H9 (cell line): ENCODE data around the gene ATRN. TPM values are rescaled to one million over a fixed set of nuclear protein-coding genes. Genes with fewer than 3 reads are reported as not detected.

ENCODE experiments used
- DNase-seq: peaks from one replicate; pipeline ENCODE4 v3.0.0-alpha.2; 2017
- H2AFZ ChIP-seq: one replicate; pipeline ENCODE4 v1.6.1; 2013; ENCODE audit warnings: mild to moderate bottlenecking, low read length, control low read depth, moderate library complexity
- H2AK5ac ChIP-seq: 2 replicates; pipeline ENCODE4 v1.6.1; 2013; ENCODE audit warnings: low read length, control low read depth, mixed read lengths; ENCODE audit not compliant: insufficient read length
- H2BK120ac ChIP-seq: one replicate; pipeline ENCODE4 v1.6.1; 2013; ENCODE audit warnings: low read depth, mild to moderate bottlenecking, low read length, control low read depth, inconsistent platforms; ENCODE audit not compliant: poor library complexity, severe bottlenecking
- H2BK12ac ChIP-seq: 2 replicates; pipeline ENCODE4 v1.6.1; 2013; ENCODE audit warnings: low read length, control low read depth, mixed read lengths, low read depth; ENCODE audit not compliant: insufficient read length
- H2BK15ac ChIP-seq: 2 replicates; pipeline ENCODE4 v1.6.1; 2013; ENCODE audit warnings: low read depth, low read length, control low read depth
- H2BK20ac ChIP-seq: one replicate; pipeline ENCODE4 v1.6.1; 2013; ENCODE audit warnings: low read depth, mild to moderate bottlenecking, low read length, control low read depth, inconsistent platforms; ENCODE audit not compliant: poor library complexity, severe bottlenecking
- H2BK5ac ChIP-seq: 2 replicates; pipeline ENCODE4 v1.6.1; 2013; ENCODE audit warnings: low read length, control low read depth, mixed read lengths; ENCODE audit not compliant: insufficient read length
- H3K14ac ChIP-seq: 2 replicates; pipeline ENCODE4 v1.6.1; 2013; ENCODE audit warnings: low read length, control low read depth; ENCODE audit not compliant: insufficient read depth
- H3K18ac ChIP-seq: 2 replicates; pipeline ENCODE4 v1.6.1; 2013; ENCODE audit warnings: low read depth, mild to moderate bottlenecking, mixed read lengths, low read length, control low read depth; ENCODE audit not compliant: insufficient read length
- H3K23ac ChIP-seq: 2 replicates; pipeline ENCODE4 v1.6.1; 2013; ENCODE audit warnings: low read length, control low read depth, mixed read lengths, low read depth; ENCODE audit not compliant: insufficient read length
- H3K23me2 ChIP-seq: 2 replicates; pipeline ENCODE4 v1.6.1; 2013; ENCODE audit warnings: low read depth, mild to moderate bottlenecking, mixed read lengths, low read length, control low read depth; ENCODE audit not compliant: insufficient read length, poor library complexity, severe bottlenecking
- H3K27ac ChIP-seq: 2 replicates; pipeline ENCODE4 v1.5.1; 2013; ENCODE audit warnings: low read length, control low read depth, mixed read lengths, low read depth; ENCODE audit not compliant: insufficient read length
- H3K27me3 ChIP-seq: 2 replicates; pipeline ENCODE4 v1.6.1; 2013; ENCODE audit warnings: low read length, control low read depth, inconsistent platforms; ENCODE audit not compliant: insufficient read depth
- H3K4ac ChIP-seq: 2 replicates; pipeline ENCODE4 v1.6.1; 2013; ENCODE audit warnings: low read depth, mild to moderate bottlenecking, control low read depth, inconsistent platforms, low read length, moderate library complexity
- H3K4me1 ChIP-seq: 2 replicates; pipeline ENCODE4 v1.6.1; 2013; ENCODE audit warnings: low read length, control low read depth, inconsistent platforms; ENCODE audit not compliant: insufficient read depth
- H3K4me2 ChIP-seq: 2 replicates; pipeline ENCODE4 v1.6.1; 2013; ENCODE audit warnings: low read length, control low read depth, mixed read lengths; ENCODE audit not compliant: insufficient read length, insufficient read depth
- H3K56ac ChIP-seq: 2 replicates; pipeline ENCODE4 v1.6.1; 2013; ENCODE audit warnings: low read depth, mild to moderate bottlenecking, mixed read lengths, low read length, control low read depth; ENCODE audit not compliant: insufficient read length
- H3K79me1 ChIP-seq: 2 replicates; pipeline ENCODE4 v1.6.1; 2013; ENCODE audit warnings: low read depth, mild to moderate bottlenecking, moderate library complexity, low read length, control low read depth, inconsistent platforms; ENCODE audit not compliant: insufficient read depth, poor library complexity, severe bottlenecking
- H3K79me2 ChIP-seq: 2 replicates; pipeline ENCODE4 v1.6.1; 2013; ENCODE audit warnings: low read length, control low read depth, inconsistent platforms; ENCODE audit not compliant: insufficient read depth
- H3K9ac ChIP-seq: 2 replicates; pipeline ENCODE4 v1.6.1; 2013; ENCODE audit warnings: low read length, control low read depth, mixed read lengths; ENCODE audit not compliant: insufficient read length; ENCODE audit errors: extremely low read depth
- H3K9me3 ChIP-seq: one replicate; pipeline ENCODE4 v1.6.1; 2013; ENCODE audit warnings: low read depth, low read length, inconsistent platforms; ENCODE audit not compliant: control insufficient read depth
- H3T11ph ChIP-seq: one replicate; pipeline ENCODE4 v1.6.1; 2013; ENCODE audit warnings: mild to moderate bottlenecking, low read length, control low read depth, inconsistent platforms
- H4K20me1 ChIP-seq: one replicate; pipeline ENCODE4 v1.6.1; 2013; ENCODE audit not compliant: control insufficient read depth, insufficient read length, insufficient read depth
- H4K5ac ChIP-seq: 2 replicates; pipeline ENCODE4 v1.6.1; 2013; ENCODE audit warnings: low read depth, mild to moderate bottlenecking, mixed read lengths, low read length, control low read depth; ENCODE audit not compliant: insufficient read length
- H4K8ac ChIP-seq: replicated peaks from 2 replicates; pipeline ENCODE4 v1.6.1; 2013; ENCODE audit warnings: low read length, control low read depth, mixed read lengths, low read depth; ENCODE audit not compliant: insufficient read length
- H4K91ac ChIP-seq: 2 replicates; pipeline ENCODE4 v1.6.1; 2013; ENCODE audit warnings: low read depth, mild to moderate bottlenecking, moderate library complexity, mixed read lengths, low read length, control low read depth; ENCODE audit not compliant: insufficient read length
- H3K27ac Mint-ChIP-seq, 3 experiments: 2 replicates in 2 of 3; 3 replicates in 1 of 3; pipeline ENCODE4 v1.8.0; 2020 to 2021; ENCODE audit warnings: mixed read lengths in 3 of 3, mild to moderate bottlenecking in 1 of 3, moderate library complexity in 1 of 3
- H3K27me3 Mint-ChIP-seq: 2 replicates; pipeline ENCODE4 v1.8.0; 2021; ENCODE audit warnings: low read depth, mild to moderate bottlenecking, moderate library complexity, mixed read lengths
- H3K36me3 Mint-ChIP-seq, 3 experiments: 2 replicates in 2 of 3; 3 replicates in 1 of 3; pipeline ENCODE4 v1.8.0; 2020 to 2021; ENCODE audit warnings: low read depth in 3 of 3, mixed read lengths in 3 of 3; ENCODE audit not compliant: insufficient read depth in 1 of 3
- H3K4me1 Mint-ChIP-seq, 2 experiments: 2 replicates each; pipeline ENCODE4 v1.8.0; 2020; ENCODE audit warnings: mixed read lengths in 2 of 2
- H3K4me3 Mint-ChIP-seq, 2 experiments: 2 replicates in 1 of 2; 3 replicates in 1 of 2; pipeline ENCODE4 v1.8.0; 2020 to 2021; ENCODE audit warnings: mild to moderate bottlenecking in 2 of 2, mixed read lengths in 2 of 2, moderate library complexity in 1 of 2
- H3K9me3 Mint-ChIP-seq, 2 experiments: 2 replicates in 1 of 2; 3 replicates in 1 of 2; pipeline ENCODE4 v1.8.0; 2020; ENCODE audit warnings: mild to moderate bottlenecking in 2 of 2, mixed read lengths in 2 of 2, moderate library complexity in 1 of 2
- CTCF ChIP-seq: fragments of 200-600 bp; sonication (generic); conservative IDR thresholded peaks from 3 replicates; pipeline ENCODE4 v1.8.0; 2021; ENCODE audit warnings: antibody characterized with exemption, mild to moderate bottlenecking
- WGBS: extraction: QIAGEN DNeasy Blood & Tissue Kit; methylation state at CpG from one replicate; pipeline ENCODE4 v1.1.7; 2013; ENCODE audit warnings: missing lambda C conversion rate, low lambda C conversion rate, mixed read lengths; ENCODE audit not compliant: insufficient read length; ENCODE audit errors: extremely low coverage; 5-methylcytosine and 5-hydroxymethylcytosine counted together
- total RNA-seq: library from RNA; stranded (reverse); gene quantifications from 2 replicates; pipeline ENCODE4 v1.2.1, GENCODE V29; 2021

ATRN gene
- total RNA-seq, 1 experiment from 2014 or later, result 23.1 TPM

GRCh38 chr20:3691306-3691705, 220.5 kb downstream of the ATRN start:
- no peak overlapping the region for H2BK20ac ChIP-seq
- H4K5ac ChIP-seq, result no peak overlapping the region
- H3K4me1 ChIP-seq, result no peaks in the 10 kb centered on the region
- H3K27ac ChIP-seq, result no peak overlapping the region
- no peak overlapping the region for H3K4me2 ChIP-seq
- H2BK15ac ChIP-seq, result no peak overlapping the region
- H2AFZ ChIP-seq, result no peak overlapping the region
- no peak overlapping the region for H4K91ac ChIP-seq
- H2BK12ac ChIP-seq, result no peak overlapping the region
- H3K23me2 ChIP-seq, result no peaks in the 10 kb centered on the region
- H3K27ac Mint-ChIP-seq, result no peak overlapping the region
- H3T11ph ChIP-seq, result no peak overlapping the region
- H3K79me1 ChIP-seq, result no peaks in the 10 kb centered on the region
- H3K27me3 Mint-ChIP-seq, result peaks cover 11% of the 10 kb centered on the region
- H4K20me1 ChIP-seq, result no peaks in the 10 kb centered on the region
- H3K36me3 Mint-ChIP-seq, result no peaks in the 10 kb centered on the region; a peak in 1 of 7 replicates
- H3K56ac ChIP-seq, result no peak overlapping the region
- H4K8ac ChIP-seq, result no peak overlapping the region
- H3K79me2 ChIP-seq, result no peaks in the 10 kb centered on the region
- H3K4ac ChIP-seq, result no peak overlapping the region
- H3K9ac ChIP-seq, result no peak overlapping the region
- H3K14ac ChIP-seq, result no peak overlapping the region; the same call in 1 of the 2 replicates
- peaks cover 2% of the 10 kb centered on the region in 2 experiments; a peak in 3 of 5 replicates for H3K9me3 Mint-ChIP-seq
- H2BK5ac ChIP-seq, result no peak overlapping the region
- no peak overlapping the region for H2AK5ac ChIP-seq
- no CpG with 5 or more reads among the region's 16 CpGs for WGBS
- H3K4me3 Mint-ChIP-seq, result no peak overlapping the region
- no peak overlapping the region for H3K23ac ChIP-seq
- DNase-seq, result no peak
- H3K9me3 ChIP-seq, result no peaks in the 10 kb centered on the region
- peaks cover 2 to 7% of the 10 kb centered on the region in 2 experiments; a peak in 3 of 4 replicates for H3K4me1 Mint-ChIP-seq
- H3K18ac ChIP-seq, result no peak overlapping the region
- TF ChIP-seq CTCF, result no peak
- no peaks in the 10 kb centered on the region for H3K27me3 ChIP-seq
- no peak overlapping the region for H2BK120ac ChIP-seq
